ENCODE data around the gene CELSR3. TPM values are rescaled to one million over a fixed set of nuclear protein-coding genes. Genes with fewer than 3 reads are reported as not detected.

CELSR3 gene
- total and polyA plus RNA-seq, 2 of the 4 experiments (the other 2 are of a cell fraction): 0.18 to 0.63 TPM

DNA sequence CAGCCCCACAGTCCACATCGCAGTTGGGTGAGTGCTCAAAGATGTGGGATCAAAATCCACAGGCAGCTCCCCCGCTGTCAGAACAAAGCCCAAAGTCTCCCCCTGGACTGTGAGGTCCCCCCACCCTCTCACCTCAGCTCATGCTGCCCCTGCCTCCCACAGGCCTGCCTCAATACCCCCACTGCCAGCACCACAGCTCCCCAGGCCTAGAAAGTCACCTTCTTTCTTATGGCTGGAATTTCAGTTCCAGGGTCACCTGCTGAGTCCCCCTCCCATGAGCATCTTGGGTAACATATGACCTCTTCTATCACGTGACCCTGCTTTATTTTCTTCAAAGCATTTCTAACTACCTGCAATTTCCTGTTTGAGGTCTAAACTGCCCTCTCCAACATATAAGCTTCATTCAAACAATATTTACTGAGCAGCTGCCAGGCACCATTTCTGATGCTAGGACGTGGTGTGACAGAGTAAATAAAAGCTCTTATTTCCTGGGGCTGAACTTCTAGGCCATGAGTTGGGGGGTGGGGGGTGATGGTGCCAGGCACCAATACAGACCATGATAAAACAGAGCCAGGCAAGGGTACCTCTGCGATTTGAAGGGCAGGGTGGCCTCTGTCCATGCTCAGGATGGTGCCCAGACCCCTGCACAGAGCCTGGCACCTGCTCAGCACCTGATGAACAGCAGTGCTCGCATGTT is 38.7 kb downstream of the CELSR3 start:
- no peak overlapping the region for H4K91ac ChIP-seq (ENCODE audit: insufficient read depth, low read depth, low read length)
- H3K9me1 ChIP-seq (ENCODE audit: insufficient read depth, low read length): no peaks in the 10 kb centered on the region
- peaks cover 4% of the 10 kb centered on the region; the same call in 1 of the 2 replicates for H3K4me1 ChIP-seq (ENCODE audit: control insufficient read depth, insufficient read depth, low read length)
- dilution Hi-C loops (cut with HindIII; ENCODE audit: low sequenced_read_pairs, unreplicated experiment): no loop called here
- no peak overlapping the region for H2BK15ac ChIP-seq (ENCODE audit: low read depth, low read length)
- no peak for ATAC-seq (ENCODE audit: low read depth)
- H4K20me1 ChIP-seq (ENCODE audit: insufficient read depth, low read length): peaks cover 5% of the 10 kb centered on the region; the same call in 1 of the 2 replicates
- H3K36me3 ChIP-seq (ENCODE audit: control insufficient read depth, insufficient read depth, low read length): peaks cover 57% of the 10 kb centered on the region
- BruUV-seq (replicated peaks): no TSS peak
- no peak overlapping the region for H2BK120ac ChIP-seq (ENCODE audit: low read depth, low read length)
- no peak for DNase-seq
- H3K4ac ChIP-seq (ENCODE audit: low read depth, low read length): no peak overlapping the region
- no peak overlapping the region for H4K8ac ChIP-seq (ENCODE audit: low read depth in 2 of 2, low read length in 2 of 2)
- CTCF ChIA-PET: interaction anchor here (0.9 kb wide), 1 partner anchor 10 kb away, joined by 3 read pairs; no protein-coding TSS in a partner anchor
- H3K14ac ChIP-seq (replicated peaks; ENCODE audit: low read depth, low read length): no peak overlapping the region
- no peak overlapping the region for H2BK5ac ChIP-seq (ENCODE audit: low read depth, low read length, poor library complexity, severe bottlenecking)
- WGBS, 2 experiments (ENCODE audit: extremely low coverage in 2 of 2, insufficient read length in 1 of 2): 100% methylated on average over 1 of the region's 6 CpGs; no CpG with 5 or more reads in 1 of the 2 experiments
- H2AK5ac ChIP-seq (ENCODE audit: low read depth, low read length): no peak overlapping the region
- H2AK9ac ChIP-seq (replicated peaks; ENCODE audit: low read depth, low read length, poor library complexity): peak overlapping the region; percentile 37
- in situ Hi-C loops (cut with MboI; ENCODE audit: low sequenced_read_pairs): no loop called here
- H2BK20ac ChIP-seq (ENCODE audit: low read depth, low read length): no peak overlapping the region
- H3K4me2 ChIP-seq (ENCODE audit: low read depth, low read length): no peak overlapping the region
- H3K27me3 ChIP-seq (ENCODE audit: control insufficient read depth, insufficient read depth, low read length): no peaks in the 10 kb centered on the region
- H3K23ac ChIP-seq (ENCODE audit: low read depth, low read length): no peak overlapping the region
- H3K18ac ChIP-seq (ENCODE audit: low read depth, low read length): no peak overlapping the region
- H4K5ac ChIP-seq (ENCODE audit: low read depth, low read length): no peak overlapping the region
- H3K9me3 ChIP-seq (ENCODE audit: control insufficient read depth, insufficient read depth, low read length): no peaks in the 10 kb centered on the region
- H3K27ac ChIP-seq (ENCODE audit: insufficient read depth, low read length): no peak overlapping the region
- H2AFZ ChIP-seq (replicated peaks; ENCODE audit: low read length, poor library complexity): no peak overlapping the region
- no peak overlapping the region for H3K9ac ChIP-seq (ENCODE audit: low read depth, low read length)
- intact Hi-C loops (cut with micrococcal nuclease): no loop called here
- H3K56ac ChIP-seq (ENCODE audit: extremely low read depth, insufficient read depth, low read length): no peak overlapping the region
- H3K4me3 ChIP-seq (ENCODE audit: insufficient read depth, low read depth, low read length): no peak overlapping the region
- POLR2A ChIA-PET (ENCODE audit: unreplicated experiment): no interaction called here
- H3K79me1 ChIP-seq (ENCODE audit: low read depth in 1 of 2, low read length in 2 of 2): no peaks in the 10 kb centered on the region; a peak in 1 of 4 replicates
- TF ChIP-seq MXI1 (IDR thresholded peaks at IDR 0.05; ENCODE audit: borderline replicate concordance, low read depth, low read length) (no peak), POLR2A (IDR thresholded peaks at IDR 0.05; ENCODE audit: low read depth, low read length) (no peak), RFX5 (IDR thresholded peaks at IDR 0.05; ENCODE audit: low read depth, low read length) (no peak), BHLHE40 (IDR thresholded peaks at IDR 0.05; ENCODE audit: low read depth, low read length) (no peak), NFE2L2 (IDR thresholded peaks at IDR 0.05; ENCODE audit: low read depth, low read length) (no peak), RCOR1 (IDR thresholded peaks at IDR 0.05; ENCODE audit: insufficient replicate concordance, low read length) (no peak), RAD21 (IDR thresholded peaks at IDR 0.05; ENCODE audit: low read length) (no peak), CHD1 (IDR thresholded peaks at IDR 0.05; ENCODE audit: low read depth, low read length) (no peak)
- TF ChIP-seq, protein P1, sequence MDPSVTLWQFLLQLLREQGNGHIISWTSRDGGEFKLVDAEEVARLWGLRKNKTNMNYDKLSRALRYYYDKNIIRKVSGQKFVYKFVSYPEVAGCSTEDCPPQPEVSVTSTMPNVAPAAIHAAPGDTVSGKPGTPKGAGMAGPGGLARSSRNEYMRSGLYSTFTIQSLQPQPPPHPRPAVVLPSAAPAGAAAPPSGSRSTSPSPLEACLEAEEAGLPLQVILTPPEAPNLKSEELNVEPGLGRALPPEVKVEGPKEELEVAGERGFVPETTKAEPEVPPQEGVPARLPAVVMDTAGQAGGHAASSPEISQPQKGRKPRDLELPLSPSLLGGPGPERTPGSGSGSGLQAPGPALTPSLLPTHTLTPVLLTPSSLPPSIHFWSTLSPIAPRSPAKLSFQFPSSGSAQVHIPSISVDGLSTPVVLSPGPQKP (IDR thresholded peaks at IDR 0.05; ENCODE audit: borderline replicate concordance, low read depth, low read length): no peak
- TF ChIP-seq, protein P2, sequence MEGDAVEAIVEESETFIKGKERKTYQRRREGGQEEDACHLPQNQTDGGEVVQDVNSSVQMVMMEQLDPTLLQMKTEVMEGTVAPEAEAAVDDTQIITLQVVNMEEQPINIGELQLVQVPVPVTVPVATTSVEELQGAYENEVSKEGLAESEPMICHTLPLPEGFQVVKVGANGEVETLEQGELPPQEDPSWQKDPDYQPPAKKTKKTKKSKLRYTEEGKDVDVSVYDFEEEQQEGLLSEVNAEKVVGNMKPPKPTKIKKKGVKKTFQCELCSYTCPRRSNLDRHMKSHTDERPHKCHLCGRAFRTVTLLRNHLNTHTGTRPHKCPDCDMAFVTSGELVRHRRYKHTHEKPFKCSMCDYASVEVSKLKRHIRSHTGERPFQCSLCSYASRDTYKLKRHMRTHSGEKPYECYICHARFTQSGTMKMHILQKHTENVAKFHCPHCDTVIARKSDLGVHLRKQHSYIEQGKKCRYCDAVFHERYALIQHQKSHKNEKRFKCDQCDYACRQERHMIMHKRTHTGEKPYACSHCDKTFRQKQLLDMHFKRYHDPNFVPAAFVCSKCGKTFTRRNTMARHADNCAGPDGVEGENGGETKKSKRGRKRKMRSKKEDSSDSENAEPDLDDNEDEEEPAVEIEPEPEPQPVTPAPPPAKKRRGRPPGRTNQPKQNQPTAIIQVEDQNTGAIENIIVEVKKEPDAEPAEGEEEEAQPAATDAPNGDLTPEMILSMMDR (conservative IDR thresholded peaks at IDR 0.05; ENCODE audit: low read depth, low read length): no peak
